HG03558 (cell line): Measurements from ENCODE around the gene SUN3.
"Not testable (repeated sequence)": the region's sequence is repeated elsewhere in the genome, so short reads cannot be mapped to it uniquely, and the experiment has no call there.

ENCODE experiments used
- ATAC-seq: cut with Tn5 transposase; IDR thresholded peaks from one replicate; pipeline ENCODE4 v1.9.1; 2021; ENCODE audit warnings: moderate number of reproducible peaks; ENCODE audit not compliant: unreplicated experiment; ENCODE audit errors: extremely low read depth

Gene SUN3

GRCh38 chr7:47980648-47981047 is 48.3 kb downstream of the SUN3 start:
- ATAC-seq: not testable (repeated sequence)

GRCh38 chr7:47979832-47980181 is 49.1 kb downstream of the SUN3 start:
- ATAC-seq: no peak

GRCh38 chr7:47979145-47979831 is 49.6 kb downstream of the SUN3 start, which contains the start of gene HUS1:
Gene HUS1 (minus strand): TSS chr7:47979615. CDS start chr7:47979519, 96 bp downstream.
- peak; percentile 96 for ATAC-seq

- ATAC-seq: no peak
These were observed 50.1 kb downstream of the SUN3 start for GRCh38 chr7:47978790-47979144.

GRCh38 chr7:47973739-47974138 is 55.2 kb downstream of the SUN3 start:
- ATAC-seq: no peak

GRCh38 chr7:47970761-47971160 is 58.1 kb downstream of the SUN3 start:
- no peak for ATAC-seq

GRCh38 chr7:47968847-47969774 is 59.8 kb downstream of the SUN3 start:
- peak; percentile 69 for ATAC-seq

GRCh38 chr7:47967708-47968107 is 61.2 kb downstream of the SUN3 start:
- no peak for ATAC-seq

- ATAC-seq: no peak
These were observed 61.8 kb downstream of the SUN3 start for GRCh38 chr7:47967123-47967522.

GRCh38 chr7:47965456-47965855 is 63.5 kb downstream of the SUN3 start:
- ATAC-seq: no peak

- no peak for ATAC-seq
These were observed 66.6 kb downstream of the SUN3 start for GRCh38 chr7:47962262-47962661.

GRCh38 chr7:47957156-47957555 is 71.8 kb downstream of the SUN3 start:
- ATAC-seq: no peak

GRCh38 chr7:47956220-47956619 is 72.7 kb downstream of the SUN3 start:
- ATAC-seq: no peak

GRCh38 chr7:47954231-47954911 is 74.5 kb downstream of the SUN3 start:
- ATAC-seq: peak; percentile 14

GRCh38 chr7:47953822-47954221 is 75.1 kb downstream of the SUN3 start:
- ATAC-seq: peak; percentile 36

- no peak for ATAC-seq
These were observed 76.7 kb downstream of the SUN3 start for GRCh38 chr7:47952224-47952623.

- no peak for ATAC-seq
These were observed 77.5 kb downstream of the SUN3 start for GRCh38 chr7:47951374-47951773.

GRCh38 chr7:47950714-47951113 is 78.2 kb downstream of the SUN3 start:
- no peak for ATAC-seq

- no peak for ATAC-seq
These were observed 79.2 kb downstream of the SUN3 start for GRCh38 chr7:47949703-47950102.

GRCh38 chr7:47948141-47948790 is 80.6 kb downstream of the SUN3 start, which contains the start of gene PKD1L1:
Gene PKD1L1 (minus strand): TSS chr7:47948466. CDS start chr7:47948440, 26 bp downstream.
- ATAC-seq: no peak
